B cell (primary cell): Measurements from ENCODE around the gene TAF8. TPM values are rescaled to one million over a fixed set of nuclear protein-coding genes. Genes with fewer than 3 reads are reported as not detected.

Experiments
- ATAC-seq: fragments of 200-7000 bp; cut with Tn5 transposase; one replicate; pipeline ENCODE4 v1.10.0; 2021; ENCODE audit warnings: low read depth, mild to moderate bottlenecking, moderate number of reproducible peaks, moderate library complexity
- CTCF ChIA-PET: fragments of 350-600 bp; sonication (Branson Sonifier 250); formaldehyde crosslinking; loops from one replicate; lab custom pipeline; 2021; ENCODE audit warnings: antibody characterized with exemption, inconsistent platforms; lab: Charles Lee
- POLR2A ChIA-PET: fragments of 350-600 bp; sonication (Branson Sonifier 250); formaldehyde crosslinking; loops from one replicate; lab custom pipeline; 2021; ENCODE audit warnings: antibody characterized with exemption; lab: Charles Lee
- DNase-seq: peaks from one replicate; pipeline ENCODE4 v3.0.0; 2013
- H2AFZ ChIP-seq: 2 replicates; pipeline ENCODE4 v1.6.1; 2012; ENCODE audit warnings: mild to moderate bottlenecking, low read depth, low read length; ENCODE audit not compliant: insufficient read depth, poor library complexity, severe bottlenecking
- H3K27ac ChIP-seq, 2 donors: 1 replicate in 1 of 2; 2 replicates in 1 of 2; pipeline ENCODE4 v1.5.1; 2012 to 2013; ENCODE audit warnings: low read length in 2 of 2, mild to moderate bottlenecking in 2 of 2, moderate library complexity in 1 of 2
- H3K27me3 ChIP-seq, 4 experiments: fragments of 200-600 bp in 1 of 4; sonication (generic) in 1 of 4; replicated peaks in 1 of 4; 1 replicate in 2 of 4; 2 replicates in 2 of 4; pipeline versions ENCODE4 v1.6.1 to v1.7.0; 2013 to 2016; ENCODE audit warnings: low read length in 3 of 4, mild to moderate bottlenecking in 2 of 4, mixed read lengths in 1 of 4, moderate library complexity in 1 of 4; ENCODE audit not compliant: insufficient read depth in 4 of 4, control insufficient read depth in 3 of 4; ENCODE audit errors: control extremely low read depth in 1 of 4
- H3K36me3 ChIP-seq, 2 experiments: replicated peaks in 1 of 2; 1 replicate in 1 of 2; 2 replicates in 1 of 2; pipeline versions ENCODE4 v1.6.1 to v1.7.1; 2013; ENCODE audit warnings: low read length in 1 of 2; ENCODE audit not compliant: insufficient read depth in 2 of 2, control insufficient read depth in 1 of 2; ENCODE audit errors: control extremely low read depth in 1 of 2, extremely low read depth in 1 of 2
- H3K4me1 ChIP-seq, 2 donors: fragments of 200-600 bp in 1 of 2; sonication (generic) in 1 of 2; 1 replicate in 1 of 2; 2 replicates in 1 of 2; pipeline versions ENCODE4 v1.5.1 to v1.6.1; 2013 to 2017; ENCODE audit warnings: low read length in 2 of 2; ENCODE audit not compliant: control insufficient read depth in 2 of 2, insufficient read depth in 2 of 2
- H3K4me2 ChIP-seq: replicated peaks from 2 replicates; pipeline ENCODE3; 2012; ENCODE audit warnings: mild to moderate bottlenecking, low read depth, low read length; ENCODE audit not compliant: poor library complexity, severe bottlenecking
- H3K4me3 ChIP-seq, 5 experiments: fragments of 200-600 bp in 1 of 5; sonication (generic) in 1 of 5; 1 replicate in 3 of 5; 2 replicates in 2 of 5; pipeline versions ENCODE4 v1.5.1 to v1.7.0; 2011 to 2016; ENCODE audit warnings: low read length in 4 of 5, mild to moderate bottlenecking in 4 of 5, low read depth in 2 of 5, control low read depth in 1 of 5, moderate library complexity in 1 of 5; ENCODE audit not compliant: insufficient read depth in 1 of 5; ENCODE audit errors: control extremely low read depth in 1 of 5, extremely low read depth in 1 of 5
- H3K79me2 ChIP-seq: fragments of 200-600 bp; sonication (generic); one replicate; pipeline ENCODE4 v1.6.0; 2016; ENCODE audit warnings: low read length; ENCODE audit not compliant: control insufficient read depth, insufficient read depth
- H3K9ac ChIP-seq: fragments of 200-600 bp; sonication (generic); 2 replicates; pipeline ENCODE4 v1.6.1; 2017; ENCODE audit warnings: mild to moderate bottlenecking, low read length, moderate library complexity
- H3K9me3 ChIP-seq, 3 donors: one replicate each; pipeline versions ENCODE4 v1.6.1 to v1.7.1; 2013; ENCODE audit warnings: low read length in 2 of 3; ENCODE audit not compliant: control insufficient read depth in 2 of 3, insufficient read depth in 1 of 3; ENCODE audit errors: control extremely low read depth in 1 of 3
- H4K20me1 ChIP-seq: 2 replicates; pipeline ENCODE4 v1.6.0; 2012; ENCODE audit warnings: mild to moderate bottlenecking, low read length; ENCODE audit not compliant: insufficient read depth, control insufficient read depth, poor library complexity, severe bottlenecking
- H3K27ac Mint-ChIP-seq: one replicate; pipeline ENCODE4 v1.8.0; 2021; ENCODE audit warnings: mixed read lengths
- H3K27me3 Mint-ChIP-seq: one replicate; pipeline ENCODE4 v1.8.0; 2021; ENCODE audit warnings: mixed read lengths
- H3K4me1 Mint-ChIP-seq: one replicate; pipeline ENCODE4 v1.8.0; 2021; ENCODE audit warnings: mixed read lengths
- H3K4me3 Mint-ChIP-seq: one replicate; pipeline ENCODE4 v1.8.0; 2021; ENCODE audit warnings: mixed read lengths
- H3K9me3 Mint-ChIP-seq: one replicate; pipeline ENCODE4 v1.8.0; 2022; ENCODE audit warnings: mixed read lengths; ENCODE audit not compliant: insufficient read depth
- EZH2 ChIP-seq: IDR thresholded peaks from 2 replicates; pipeline ENCODE4 v1.6.1; 2012; ENCODE audit warnings: borderline replicate concordance, low read depth, mild to moderate bottlenecking, moderate library complexity, low read length; ENCODE audit not compliant: insufficient read depth, poor library complexity, severe bottlenecking
- WGBS: methylation state at CpG from one replicate; pipeline ENCODE4 v1.1.5; 2013; ENCODE audit warnings: missing lambda C conversion rate; ENCODE audit not compliant: insufficient coverage; 5-methylcytosine and 5-hydroxymethylcytosine counted together
- intact Hi-C: fragments of 100-400 bp; cut with micrococcal nuclease; formaldehyde crosslinking; loops from one replicate; pipeline ENCODE4 v1.10.0; 2022
- polyA plus RNA-seq: library from polyadenylated mRNA; depleted of rRNA; stranded (reverse); fragments of >200 nt; gene quantifications from 2 replicates; pipeline ENCODE4 v1.2.3, GENCODE V29; 2012
- total RNA-seq, 2 donors: library from RNA; stranded (reverse); fragments of 120-200 nt in 1 of 2; gene quantifications; 1 replicate in 1 of 2; 2 replicates in 1 of 2; pipeline versions ENCODE4 v1.2.3 to v1.2.4, GENCODE V29; 2013 to 2022
- TF ChIP-seq, protein P1 (sequence below): fragments of 200-600 bp; IDR thresholded peaks from one replicate; pipeline ENCODE4 v1.8.0; 2022; ENCODE audit warnings: antibody characterized with exemption, mild to moderate bottlenecking

The TAF8 gene
- total and polyA plus RNA-seq, 2 donors (not counting 1 experiment from before 2014, with no cell fraction given) = 30.6 to 67.0 TPM

DNA sequence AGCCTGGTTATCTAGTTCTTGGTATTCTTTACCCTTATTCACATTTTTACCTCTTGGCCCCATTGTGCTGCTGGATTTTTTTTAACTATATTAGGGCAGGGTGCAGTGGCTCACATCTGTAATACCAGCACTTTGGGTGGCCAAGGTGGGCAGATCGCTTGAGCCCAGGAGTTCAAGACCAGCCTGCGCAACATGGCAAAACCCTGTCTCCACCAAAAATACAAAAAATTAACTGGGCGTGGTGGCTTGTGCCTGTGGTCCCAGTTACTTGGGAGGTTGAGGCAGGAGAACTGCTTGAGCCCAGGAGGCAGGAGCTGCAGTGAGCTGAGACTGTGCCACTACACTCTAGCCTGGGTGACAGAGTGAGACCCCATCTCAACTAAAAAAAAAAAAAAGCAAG is 12.2 kb upstream of the TAF8 start:
- Mint-ChIP-seq H3K9me3 (no peaks in the 10 kb centered on the region), H3K4me3 (no peak overlapping the region), H3K27ac (peak overlapping the region; percentile 76), H3K4me1 (peaks cover 45% of the 10 kb centered on the region), H3K27me3 (no peaks in the 10 kb centered on the region)
- H3K36me3 ChIP-seq = peaks cover 0 to 26% of the 10 kb centered on the region in 2 experiments
- intact Hi-C loops = loop anchor here (2.0 kb wide), 1 partner anchor 31 kb away; no protein-coding TSS in a partner anchor
- H2AFZ ChIP-seq = no peak overlapping the region
- ChIA-PET POLR2A (no interaction called here), CTCF (interaction anchor here (1.8 to 13.1 kb wide), 3 partner anchors 77 to 114 kb away, joined by 7 to 263 read pairs (median 128); partner anchors contain the start of genes BYSL, CCND3 and MED20)
- WGBS = no CpG with 5 or more reads among the region's 3 CpGs
- H3K4me3 ChIP-seq = no peak overlapping the region
- no peak overlapping the region for H3K4me2 ChIP-seq
- H3K9me3 ChIP-seq = no peaks in the 10 kb centered on the region
- no peak for ATAC-seq
- H3K79me2 ChIP-seq = peaks cover 98% of the 10 kb centered on the region
- H3K4me1 ChIP-seq = peaks cover 32 to 41% of the 10 kb centered on the region in 2 donors
- peaks cover 97% of the 10 kb centered on the region for H4K20me1 ChIP-seq
- H3K27me3 ChIP-seq = no peaks in the 10 kb centered on the region
- no peak for TF ChIP-seq EZH2
- TF ChIP-seq, protein P1, sequence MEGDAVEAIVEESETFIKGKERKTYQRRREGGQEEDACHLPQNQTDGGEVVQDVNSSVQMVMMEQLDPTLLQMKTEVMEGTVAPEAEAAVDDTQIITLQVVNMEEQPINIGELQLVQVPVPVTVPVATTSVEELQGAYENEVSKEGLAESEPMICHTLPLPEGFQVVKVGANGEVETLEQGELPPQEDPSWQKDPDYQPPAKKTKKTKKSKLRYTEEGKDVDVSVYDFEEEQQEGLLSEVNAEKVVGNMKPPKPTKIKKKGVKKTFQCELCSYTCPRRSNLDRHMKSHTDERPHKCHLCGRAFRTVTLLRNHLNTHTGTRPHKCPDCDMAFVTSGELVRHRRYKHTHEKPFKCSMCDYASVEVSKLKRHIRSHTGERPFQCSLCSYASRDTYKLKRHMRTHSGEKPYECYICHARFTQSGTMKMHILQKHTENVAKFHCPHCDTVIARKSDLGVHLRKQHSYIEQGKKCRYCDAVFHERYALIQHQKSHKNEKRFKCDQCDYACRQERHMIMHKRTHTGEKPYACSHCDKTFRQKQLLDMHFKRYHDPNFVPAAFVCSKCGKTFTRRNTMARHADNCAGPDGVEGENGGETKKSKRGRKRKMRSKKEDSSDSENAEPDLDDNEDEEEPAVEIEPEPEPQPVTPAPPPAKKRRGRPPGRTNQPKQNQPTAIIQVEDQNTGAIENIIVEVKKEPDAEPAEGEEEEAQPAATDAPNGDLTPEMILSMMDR = no peak
- no peak overlapping the region for H3K9ac ChIP-seq
- H3K27ac ChIP-seq = peak overlapping the region in 1 of 2 donors; percentile 79
- DNase-seq = no peak

DNA sequence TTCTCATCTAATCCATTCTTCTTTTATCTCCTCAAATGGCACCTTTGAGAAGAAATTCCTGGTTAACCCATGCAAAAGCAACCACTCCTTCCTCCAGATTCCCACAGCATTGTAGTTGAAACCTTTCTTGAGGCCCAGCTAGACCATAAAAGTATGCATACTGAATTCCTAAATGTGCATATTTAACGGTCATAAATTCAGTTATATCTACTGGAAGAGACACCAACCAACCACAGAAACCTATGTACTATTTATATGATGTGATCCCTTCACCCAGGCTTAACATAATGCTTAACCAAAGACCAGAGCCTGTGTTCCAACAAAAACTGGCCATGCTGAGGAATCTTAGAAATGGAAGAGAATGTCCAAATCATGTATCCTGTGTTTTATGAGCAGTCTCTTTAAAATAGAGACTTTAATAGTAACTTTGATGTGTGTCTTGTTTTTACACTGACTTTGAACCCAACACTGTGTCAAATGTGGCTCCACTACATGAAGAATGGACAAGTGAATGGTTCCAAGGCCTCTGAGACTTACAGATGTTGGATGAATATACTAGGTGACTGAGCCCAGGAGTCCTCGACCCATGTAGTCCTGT is 11.4 kb upstream of the TAF8 start:
- peak overlapping the region; percentile 39 for H3K9ac ChIP-seq
- peaks cover 37 to 48% of the 10 kb centered on the region in 2 donors for H3K4me1 ChIP-seq
- POLR2A ChIA-PET = interaction anchor here (0.6 to 1.1 kb wide), 3 partner anchors 13 to 149 kb away, joined by 3 to 5 read pairs (median 4); no protein-coding TSS in a partner anchor
- peak overlapping the region; percentile 8 for H2AFZ ChIP-seq
- peaks cover 97% of the 10 kb centered on the region for H4K20me1 ChIP-seq
- peaks cover 0 to 32% of the 10 kb centered on the region in 2 experiments for H3K36me3 ChIP-seq
- 89% methylated on average over 1 of the region's 2 CpGs for WGBS
- peak overlapping the region; percentile 22 to 79 for H3K27ac ChIP-seq
- intact Hi-C loops = loop anchor here (1.0 to 2.0 kb wide), 3 partner anchors 17 to 32 kb away; no protein-coding TSS in a partner anchor
- no peaks in the 10 kb centered on the region for H3K9me3 ChIP-seq
- H3K4me3 Mint-ChIP-seq = peak overlapping the region; percentile 74
- H3K4me3 ChIP-seq = peak overlapping the region in 3 of 5 experiments; percentile 23 to 35 (median 30)
- H3K27ac Mint-ChIP-seq = peak overlapping the region; percentile 92
- DNase-seq (no peak), ATAC-seq (no peak)
- no peaks in the 10 kb centered on the region for H3K27me3 Mint-ChIP-seq
- TF ChIP-seq EZH2 = no peak
- TF ChIP-seq, protein P1 = no peak
- H3K27me3 ChIP-seq = no peaks in the 10 kb centered on the region
- peak overlapping the region; percentile 75 for H3K4me2 ChIP-seq
- CTCF ChIA-PET = interaction anchor here (0.6 to 15.3 kb wide), 14 partner anchors 8 to 262 kb away, joined by 3 to 263 read pairs (median 8); partner anchors contain the start of genes BYSL, CCND3, MED20 and PRICKLE4
- H3K79me2 ChIP-seq = peaks cover 98% of the 10 kb centered on the region
- peaks cover 50% of the 10 kb centered on the region for H3K4me1 Mint-ChIP-seq
- H3K9me3 Mint-ChIP-seq = no peaks in the 10 kb centered on the region
